H9 (cell line): ENCODE measurements around the gene KDM2B. TPM values are rescaled to one million over a fixed set of nuclear protein-coding genes. Genes with fewer than 3 reads are reported as not detected.

Experiments used
- DNase-seq: peaks from one replicate; pipeline ENCODE4 v3.0.0-alpha.2; 2017
- H2AFZ ChIP-seq: one replicate; pipeline ENCODE4 v1.6.1; 2013; ENCODE audit warnings: mild to moderate bottlenecking, low read length, control low read depth, moderate library complexity
- H2AK5ac ChIP-seq: 2 replicates; pipeline ENCODE4 v1.6.1; 2013; ENCODE audit warnings: low read length, control low read depth, mixed read lengths; ENCODE audit not compliant: insufficient read length
- H2BK120ac ChIP-seq: one replicate; pipeline ENCODE4 v1.6.1; 2013; ENCODE audit warnings: low read depth, mild to moderate bottlenecking, low read length, control low read depth, inconsistent platforms; ENCODE audit not compliant: poor library complexity, severe bottlenecking
- H2BK12ac ChIP-seq: 2 replicates; pipeline ENCODE4 v1.6.1; 2013; ENCODE audit warnings: low read length, control low read depth, mixed read lengths, low read depth; ENCODE audit not compliant: insufficient read length
- H2BK15ac ChIP-seq: 2 replicates; pipeline ENCODE4 v1.6.1; 2013; ENCODE audit warnings: low read depth, low read length, control low read depth
- H2BK20ac ChIP-seq: one replicate; pipeline ENCODE4 v1.6.1; 2013; ENCODE audit warnings: low read depth, mild to moderate bottlenecking, low read length, control low read depth, inconsistent platforms; ENCODE audit not compliant: poor library complexity, severe bottlenecking
- H2BK5ac ChIP-seq: 2 replicates; pipeline ENCODE4 v1.6.1; 2013; ENCODE audit warnings: low read length, control low read depth, mixed read lengths; ENCODE audit not compliant: insufficient read length
- H3K14ac ChIP-seq: 2 replicates; pipeline ENCODE4 v1.6.1; 2013; ENCODE audit warnings: low read length, control low read depth; ENCODE audit not compliant: insufficient read depth
- H3K18ac ChIP-seq: 2 replicates; pipeline ENCODE4 v1.6.1; 2013; ENCODE audit warnings: low read depth, mild to moderate bottlenecking, mixed read lengths, low read length, control low read depth; ENCODE audit not compliant: insufficient read length
- H3K23ac ChIP-seq: 2 replicates; pipeline ENCODE4 v1.6.1; 2013; ENCODE audit warnings: low read length, control low read depth, mixed read lengths, low read depth; ENCODE audit not compliant: insufficient read length
- H3K23me2 ChIP-seq: 2 replicates; pipeline ENCODE4 v1.6.1; 2013; ENCODE audit warnings: low read depth, mild to moderate bottlenecking, mixed read lengths, low read length, control low read depth; ENCODE audit not compliant: insufficient read length, poor library complexity, severe bottlenecking
- H3K27ac ChIP-seq: 2 replicates; pipeline ENCODE4 v1.5.1; 2013; ENCODE audit warnings: low read length, control low read depth, mixed read lengths, low read depth; ENCODE audit not compliant: insufficient read length
- H3K27me3 ChIP-seq: 2 replicates; pipeline ENCODE4 v1.6.1; 2013; ENCODE audit warnings: low read length, control low read depth, inconsistent platforms; ENCODE audit not compliant: insufficient read depth
- H3K4ac ChIP-seq: 2 replicates; pipeline ENCODE4 v1.6.1; 2013; ENCODE audit warnings: low read depth, mild to moderate bottlenecking, control low read depth, inconsistent platforms, low read length, moderate library complexity
- H3K4me1 ChIP-seq: 2 replicates; pipeline ENCODE4 v1.6.1; 2013; ENCODE audit warnings: low read length, control low read depth, inconsistent platforms; ENCODE audit not compliant: insufficient read depth
- H3K4me2 ChIP-seq: 2 replicates; pipeline ENCODE4 v1.6.1; 2013; ENCODE audit warnings: low read length, control low read depth, mixed read lengths; ENCODE audit not compliant: insufficient read length, insufficient read depth
- H3K56ac ChIP-seq: 2 replicates; pipeline ENCODE4 v1.6.1; 2013; ENCODE audit warnings: low read depth, mild to moderate bottlenecking, mixed read lengths, low read length, control low read depth; ENCODE audit not compliant: insufficient read length
- H3K79me1 ChIP-seq: 2 replicates; pipeline ENCODE4 v1.6.1; 2013; ENCODE audit warnings: low read depth, mild to moderate bottlenecking, moderate library complexity, low read length, control low read depth, inconsistent platforms; ENCODE audit not compliant: insufficient read depth, poor library complexity, severe bottlenecking
- H3K79me2 ChIP-seq: 2 replicates; pipeline ENCODE4 v1.6.1; 2013; ENCODE audit warnings: low read length, control low read depth, inconsistent platforms; ENCODE audit not compliant: insufficient read depth
- H3K9ac ChIP-seq: 2 replicates; pipeline ENCODE4 v1.6.1; 2013; ENCODE audit warnings: low read length, control low read depth, mixed read lengths; ENCODE audit not compliant: insufficient read length; ENCODE audit errors: extremely low read depth
- H3K9me3 ChIP-seq: one replicate; pipeline ENCODE4 v1.6.1; 2013; ENCODE audit warnings: low read depth, low read length, inconsistent platforms; ENCODE audit not compliant: control insufficient read depth
- H3T11ph ChIP-seq: one replicate; pipeline ENCODE4 v1.6.1; 2013; ENCODE audit warnings: mild to moderate bottlenecking, low read length, control low read depth, inconsistent platforms
- H4K20me1 ChIP-seq: one replicate; pipeline ENCODE4 v1.6.1; 2013; ENCODE audit not compliant: control insufficient read depth, insufficient read length, insufficient read depth
- H4K5ac ChIP-seq: 2 replicates; pipeline ENCODE4 v1.6.1; 2013; ENCODE audit warnings: low read depth, mild to moderate bottlenecking, mixed read lengths, low read length, control low read depth; ENCODE audit not compliant: insufficient read length
- H4K8ac ChIP-seq: replicated peaks from 2 replicates; pipeline ENCODE4 v1.6.1; 2013; ENCODE audit warnings: low read length, control low read depth, mixed read lengths, low read depth; ENCODE audit not compliant: insufficient read length
- H4K91ac ChIP-seq: 2 replicates; pipeline ENCODE4 v1.6.1; 2013; ENCODE audit warnings: low read depth, mild to moderate bottlenecking, moderate library complexity, mixed read lengths, low read length, control low read depth; ENCODE audit not compliant: insufficient read length
- H3K27ac Mint-ChIP-seq, 3 experiments: 2 replicates in 2 of 3; 3 replicates in 1 of 3; pipeline ENCODE4 v1.8.0; 2020 to 2021; ENCODE audit warnings: mixed read lengths in 3 of 3, mild to moderate bottlenecking in 1 of 3, moderate library complexity in 1 of 3
- H3K27me3 Mint-ChIP-seq: 2 replicates; pipeline ENCODE4 v1.8.0; 2021; ENCODE audit warnings: low read depth, mild to moderate bottlenecking, moderate library complexity, mixed read lengths
- H3K36me3 Mint-ChIP-seq, 3 experiments: 2 replicates in 2 of 3; 3 replicates in 1 of 3; pipeline ENCODE4 v1.8.0; 2020 to 2021; ENCODE audit warnings: low read depth in 3 of 3, mixed read lengths in 3 of 3; ENCODE audit not compliant: insufficient read depth in 1 of 3
- H3K4me1 Mint-ChIP-seq, 2 experiments: 2 replicates each; pipeline ENCODE4 v1.8.0; 2020; ENCODE audit warnings: mixed read lengths in 2 of 2
- H3K4me3 Mint-ChIP-seq, 2 experiments: 2 replicates in 1 of 2; 3 replicates in 1 of 2; pipeline ENCODE4 v1.8.0; 2020 to 2021; ENCODE audit warnings: mild to moderate bottlenecking in 2 of 2, mixed read lengths in 2 of 2, moderate library complexity in 1 of 2
- H3K9me3 Mint-ChIP-seq, 2 experiments: 2 replicates in 1 of 2; 3 replicates in 1 of 2; pipeline ENCODE4 v1.8.0; 2020; ENCODE audit warnings: mild to moderate bottlenecking in 2 of 2, mixed read lengths in 2 of 2, moderate library complexity in 1 of 2
- CTCF ChIP-seq: fragments of 200-600 bp; sonication (generic); conservative IDR thresholded peaks from 3 replicates; pipeline ENCODE4 v1.8.0; 2021; ENCODE audit warnings: antibody characterized with exemption, mild to moderate bottlenecking
- WGBS: extraction: QIAGEN DNeasy Blood & Tissue Kit; methylation state at CpG from one replicate; pipeline ENCODE4 v1.1.7; 2013; ENCODE audit warnings: missing lambda C conversion rate, low lambda C conversion rate, mixed read lengths; ENCODE audit not compliant: insufficient read length; ENCODE audit errors: extremely low coverage; 5-methylcytosine and 5-hydroxymethylcytosine counted together
- total RNA-seq: library from RNA; stranded (reverse); gene quantifications from 2 replicates; pipeline ENCODE4 v1.2.1, GENCODE V29; 2021

KDM2B gene
- total RNA-seq, 1 experiment from 2014 or later, result 143 TPM

- Histone ChIP-seq H3K4ac (no peak overlapping the region; the same call in 1 of the 2 replicates), H3K14ac (peak overlapping the region; percentile 81), H2AK5ac (no peak overlapping the region), H3K23ac (no peak overlapping the region), H3K27me3 (no peaks in the 10 kb centered on the region), H4K8ac (no peak overlapping the region), H4K91ac (peak overlapping the region; percentile 56), H3K18ac (peak overlapping the region; percentile 87), H4K5ac (no peak overlapping the region), H3K79me2 (peaks cover 9% of the 10 kb centered on the region; the same call in 1 of the 2 replicates), H4K20me1 (no peaks in the 10 kb centered on the region), H2BK15ac (no peak overlapping the region), H3K4me2 (peak overlapping the region; percentile 71), H3K56ac (no peak overlapping the region), H3K27ac (peak overlapping the region; percentile 93), H3K9ac (peak overlapping the region; percentile 67), H2AFZ (no peak overlapping the region), H2BK5ac (peak overlapping the region; percentile 9), H2BK12ac (no peak overlapping the region), H2BK20ac (no peak overlapping the region), H3K4me1 (peaks cover 6% of the 10 kb centered on the region; the same call in 1 of the 2 replicates), H3K9me3 (no peaks in the 10 kb centered on the region), H3K23me2 (peaks cover 41% of the 10 kb centered on the region), H3K79me1 (no peaks in the 10 kb centered on the region), H3T11ph (no peak overlapping the region), H2BK120ac (no peak overlapping the region)
- no CpG with 5 or more reads among the region's 77 CpGs for WGBS
- no peak for TF ChIP-seq CTCF
- Mint-ChIP-seq H3K9me3 (no peaks in the 10 kb centered on the region), H3K36me3 (peaks cover 23 to 29% (median 26%) of the 10 kb centered on the region in 3 experiments), H3K27me3 (no peaks in the 10 kb centered on the region), H3K27ac (peak overlapping the region; percentile 97 to 100 (median 100)), H3K4me3 (peak overlapping the region; percentile 79 to 98), H3K4me1 (peaks cover 51 to 53% of the 10 kb centered on the region in 2 experiments)
- peak; percentile 66 for DNase-seq
Measured at GRCh38 chr12:121578230-121579189, 2.3 kb downstream of the KDM2B start.
